H9 (cell line): ENCODE measurements around the gene ITPA. TPM values are rescaled to one million over a fixed set of nuclear protein-coding genes. Genes with fewer than 3 reads are reported as not detected.

ENCODE experiments used
- DNase-seq: peaks from one replicate; pipeline ENCODE4 v3.0.0-alpha.2; 2017
- H2AFZ ChIP-seq: one replicate; pipeline ENCODE4 v1.6.1; 2013; ENCODE audit warnings: mild to moderate bottlenecking, low read length, control low read depth, moderate library complexity
- H2AK5ac ChIP-seq: 2 replicates; pipeline ENCODE4 v1.6.1; 2013; ENCODE audit warnings: low read length, control low read depth, mixed read lengths; ENCODE audit not compliant: insufficient read length
- H2BK120ac ChIP-seq: one replicate; pipeline ENCODE4 v1.6.1; 2013; ENCODE audit warnings: low read depth, mild to moderate bottlenecking, low read length, control low read depth, inconsistent platforms; ENCODE audit not compliant: poor library complexity, severe bottlenecking
- H2BK12ac ChIP-seq: 2 replicates; pipeline ENCODE4 v1.6.1; 2013; ENCODE audit warnings: low read length, control low read depth, mixed read lengths, low read depth; ENCODE audit not compliant: insufficient read length
- H2BK15ac ChIP-seq: 2 replicates; pipeline ENCODE4 v1.6.1; 2013; ENCODE audit warnings: low read depth, low read length, control low read depth
- H2BK20ac ChIP-seq: one replicate; pipeline ENCODE4 v1.6.1; 2013; ENCODE audit warnings: low read depth, mild to moderate bottlenecking, low read length, control low read depth, inconsistent platforms; ENCODE audit not compliant: poor library complexity, severe bottlenecking
- H2BK5ac ChIP-seq: 2 replicates; pipeline ENCODE4 v1.6.1; 2013; ENCODE audit warnings: low read length, control low read depth, mixed read lengths; ENCODE audit not compliant: insufficient read length
- H3K14ac ChIP-seq: 2 replicates; pipeline ENCODE4 v1.6.1; 2013; ENCODE audit warnings: low read length, control low read depth; ENCODE audit not compliant: insufficient read depth
- H3K18ac ChIP-seq: 2 replicates; pipeline ENCODE4 v1.6.1; 2013; ENCODE audit warnings: low read depth, mild to moderate bottlenecking, mixed read lengths, low read length, control low read depth; ENCODE audit not compliant: insufficient read length
- H3K23ac ChIP-seq: 2 replicates; pipeline ENCODE4 v1.6.1; 2013; ENCODE audit warnings: low read length, control low read depth, mixed read lengths, low read depth; ENCODE audit not compliant: insufficient read length
- H3K23me2 ChIP-seq: 2 replicates; pipeline ENCODE4 v1.6.1; 2013; ENCODE audit warnings: low read depth, mild to moderate bottlenecking, mixed read lengths, low read length, control low read depth; ENCODE audit not compliant: insufficient read length, poor library complexity, severe bottlenecking
- H3K27ac ChIP-seq: 2 replicates; pipeline ENCODE4 v1.5.1; 2013; ENCODE audit warnings: low read length, control low read depth, mixed read lengths, low read depth; ENCODE audit not compliant: insufficient read length
- H3K27me3 ChIP-seq: 2 replicates; pipeline ENCODE4 v1.6.1; 2013; ENCODE audit warnings: low read length, control low read depth, inconsistent platforms; ENCODE audit not compliant: insufficient read depth
- H3K4ac ChIP-seq: 2 replicates; pipeline ENCODE4 v1.6.1; 2013; ENCODE audit warnings: low read depth, mild to moderate bottlenecking, control low read depth, inconsistent platforms, low read length, moderate library complexity
- H3K4me1 ChIP-seq: 2 replicates; pipeline ENCODE4 v1.6.1; 2013; ENCODE audit warnings: low read length, control low read depth, inconsistent platforms; ENCODE audit not compliant: insufficient read depth
- H3K4me2 ChIP-seq: 2 replicates; pipeline ENCODE4 v1.6.1; 2013; ENCODE audit warnings: low read length, control low read depth, mixed read lengths; ENCODE audit not compliant: insufficient read length, insufficient read depth
- H3K56ac ChIP-seq: 2 replicates; pipeline ENCODE4 v1.6.1; 2013; ENCODE audit warnings: low read depth, mild to moderate bottlenecking, mixed read lengths, low read length, control low read depth; ENCODE audit not compliant: insufficient read length
- H3K79me1 ChIP-seq: 2 replicates; pipeline ENCODE4 v1.6.1; 2013; ENCODE audit warnings: low read depth, mild to moderate bottlenecking, moderate library complexity, low read length, control low read depth, inconsistent platforms; ENCODE audit not compliant: insufficient read depth, poor library complexity, severe bottlenecking
- H3K79me2 ChIP-seq: 2 replicates; pipeline ENCODE4 v1.6.1; 2013; ENCODE audit warnings: low read length, control low read depth, inconsistent platforms; ENCODE audit not compliant: insufficient read depth
- H3K9ac ChIP-seq: 2 replicates; pipeline ENCODE4 v1.6.1; 2013; ENCODE audit warnings: low read length, control low read depth, mixed read lengths; ENCODE audit not compliant: insufficient read length; ENCODE audit errors: extremely low read depth
- H3K9me3 ChIP-seq: one replicate; pipeline ENCODE4 v1.6.1; 2013; ENCODE audit warnings: low read depth, low read length, inconsistent platforms; ENCODE audit not compliant: control insufficient read depth
- H3T11ph ChIP-seq: one replicate; pipeline ENCODE4 v1.6.1; 2013; ENCODE audit warnings: mild to moderate bottlenecking, low read length, control low read depth, inconsistent platforms
- H4K20me1 ChIP-seq: one replicate; pipeline ENCODE4 v1.6.1; 2013; ENCODE audit not compliant: control insufficient read depth, insufficient read length, insufficient read depth
- H4K5ac ChIP-seq: 2 replicates; pipeline ENCODE4 v1.6.1; 2013; ENCODE audit warnings: low read depth, mild to moderate bottlenecking, mixed read lengths, low read length, control low read depth; ENCODE audit not compliant: insufficient read length
- H4K8ac ChIP-seq: replicated peaks from 2 replicates; pipeline ENCODE4 v1.6.1; 2013; ENCODE audit warnings: low read length, control low read depth, mixed read lengths, low read depth; ENCODE audit not compliant: insufficient read length
- H4K91ac ChIP-seq: 2 replicates; pipeline ENCODE4 v1.6.1; 2013; ENCODE audit warnings: low read depth, mild to moderate bottlenecking, moderate library complexity, mixed read lengths, low read length, control low read depth; ENCODE audit not compliant: insufficient read length
- H3K27ac Mint-ChIP-seq, 3 experiments: 2 replicates in 2 of 3; 3 replicates in 1 of 3; pipeline ENCODE4 v1.8.0; 2020 to 2021; ENCODE audit warnings: mixed read lengths in 3 of 3, mild to moderate bottlenecking in 1 of 3, moderate library complexity in 1 of 3
- H3K27me3 Mint-ChIP-seq: 2 replicates; pipeline ENCODE4 v1.8.0; 2021; ENCODE audit warnings: low read depth, mild to moderate bottlenecking, moderate library complexity, mixed read lengths
- H3K36me3 Mint-ChIP-seq, 3 experiments: 2 replicates in 2 of 3; 3 replicates in 1 of 3; pipeline ENCODE4 v1.8.0; 2020 to 2021; ENCODE audit warnings: low read depth in 3 of 3, mixed read lengths in 3 of 3; ENCODE audit not compliant: insufficient read depth in 1 of 3
- H3K4me1 Mint-ChIP-seq, 2 experiments: 2 replicates each; pipeline ENCODE4 v1.8.0; 2020; ENCODE audit warnings: mixed read lengths in 2 of 2
- H3K4me3 Mint-ChIP-seq, 2 experiments: 2 replicates in 1 of 2; 3 replicates in 1 of 2; pipeline ENCODE4 v1.8.0; 2020 to 2021; ENCODE audit warnings: mild to moderate bottlenecking in 2 of 2, mixed read lengths in 2 of 2, moderate library complexity in 1 of 2
- H3K9me3 Mint-ChIP-seq, 2 experiments: 2 replicates in 1 of 2; 3 replicates in 1 of 2; pipeline ENCODE4 v1.8.0; 2020; ENCODE audit warnings: mild to moderate bottlenecking in 2 of 2, mixed read lengths in 2 of 2, moderate library complexity in 1 of 2
- CTCF ChIP-seq: fragments of 200-600 bp; sonication (generic); conservative IDR thresholded peaks from 3 replicates; pipeline ENCODE4 v1.8.0; 2021; ENCODE audit warnings: antibody characterized with exemption, mild to moderate bottlenecking
- WGBS: extraction: QIAGEN DNeasy Blood & Tissue Kit; methylation state at CpG from one replicate; pipeline ENCODE4 v1.1.7; 2013; ENCODE audit warnings: missing lambda C conversion rate, low lambda C conversion rate, mixed read lengths; ENCODE audit not compliant: insufficient read length; ENCODE audit errors: extremely low coverage; 5-methylcytosine and 5-hydroxymethylcytosine counted together
- total RNA-seq: library from RNA; stranded (reverse); gene quantifications from 2 replicates; pipeline ENCODE4 v1.2.1, GENCODE V29; 2021

The ITPA gene
- total RNA-seq, 1 experiment from 2014 or later = 74.5 TPM

GRCh38 chr20:3237011-3237957 lies 28.0 kb downstream of the ITPA start:
- peak overlapping the region; percentile 62 for H3K4me2 ChIP-seq
- Mint-ChIP-seq H3K36me3 (peaks cover 0 to 16% (median 5%) of the 10 kb centered on the region in 3 experiments; a peak in 2 of 7 replicates), H3K27me3 (peaks cover 60% of the 10 kb centered on the region), H3K4me1 (peaks cover 14 to 26% of the 10 kb centered on the region in 2 experiments), H3K27ac (no peak overlapping the region), H3K9me3 (no peaks in the 10 kb centered on the region; a peak in 1 of 5 replicates), H3K4me3 (peak overlapping the region; percentile 77 to 85)
- H4K5ac ChIP-seq = no peak overlapping the region
- H3K23ac ChIP-seq = no peak overlapping the region
- no peak overlapping the region for H2BK120ac ChIP-seq
- no peaks in the 10 kb centered on the region for H3K79me1 ChIP-seq
- no peaks in the 10 kb centered on the region for H3K79me2 ChIP-seq
- no peak overlapping the region for H3K9ac ChIP-seq
- no peaks in the 10 kb centered on the region for H4K20me1 ChIP-seq
- no peaks in the 10 kb centered on the region; the same call in 1 of the 2 replicates for H3K4me1 ChIP-seq
- no peak overlapping the region for H4K8ac ChIP-seq
- H2AK5ac ChIP-seq = no peak overlapping the region
- H2BK12ac ChIP-seq = no peak overlapping the region
- H3K4ac ChIP-seq = no peak overlapping the region
- H3K18ac ChIP-seq = no peak overlapping the region
- no peak overlapping the region for H2BK15ac ChIP-seq
- H3K27me3 ChIP-seq = peaks cover 18% of the 10 kb centered on the region; the same call in 1 of the 2 replicates
- H3K9me3 ChIP-seq = no peaks in the 10 kb centered on the region
- H3K27ac ChIP-seq = no peak overlapping the region
- no peak overlapping the region for H2BK5ac ChIP-seq
- no peak overlapping the region for H2BK20ac ChIP-seq
- peaks cover 18% of the 10 kb centered on the region for H3K23me2 ChIP-seq
- H3T11ph ChIP-seq = no peak overlapping the region
- no peak overlapping the region for H4K91ac ChIP-seq
- no peak overlapping the region for H2AFZ ChIP-seq
- no peak for DNase-seq
- no peak overlapping the region; the same call in 1 of the 2 replicates for H3K14ac ChIP-seq
- no CpG with 5 or more reads among the region's 25 CpGs for WGBS
- no peak overlapping the region for H3K56ac ChIP-seq
- no peak for TF ChIP-seq CTCF
